Pulmonary artery endothelial cell (primary cell): ENCODE measurements around the gene NCK1. TPM values are rescaled to one million over a fixed set of nuclear protein-coding genes. Genes with fewer than 3 reads are reported as not detected.
"Not testable (repeated sequence)": the region's sequence is repeated elsewhere in the genome, so short reads cannot be mapped to it uniquely, and the experiment has no call there.

ENCODE experiments used
- DNase-seq: peaks from one replicate; pipeline ENCODE4 v3.0.0-alpha.2; 2011; ENCODE audit warnings: low read depth, low spot score
- total RNA-seq: library from RNA; depleted of rRNA; stranded (reverse); fragments of >200 nt; gene quantifications from 2 replicates; pipeline ENCODE4 v1.2.3, GENCODE V29; 2014

Gene NCK1
- total RNA-seq, 1 donor from 2014 or later = 57.3 TPM

- no peak for DNase-seq
These were observed 85.0 kb downstream of the NCK1 start for GRCh38 chr3:136946978-136947377.

- no peak for DNase-seq
These were observed 85.5 kb downstream of the NCK1 start for GRCh38 chr3:136947477-136947876.

DNA sequence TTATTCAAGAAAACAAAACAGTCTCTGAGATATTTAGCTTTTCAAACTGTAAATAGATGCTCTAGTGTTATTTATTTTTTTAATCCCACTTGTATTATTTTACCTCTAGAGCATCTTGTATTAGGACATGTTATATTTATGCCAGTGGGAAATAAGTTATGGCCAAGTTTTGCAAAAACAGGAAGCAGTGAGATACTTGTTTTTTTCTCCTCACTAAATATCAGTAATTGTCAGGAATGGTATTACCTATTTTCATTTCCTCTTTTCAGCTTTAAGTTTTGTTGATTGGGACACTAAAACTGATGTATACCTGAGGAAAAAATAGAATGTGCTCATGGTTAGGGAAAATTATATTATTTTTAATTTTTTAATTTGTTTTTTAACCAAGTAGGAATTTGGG, 87.1 kb downstream of the NCK1 start:
- DNase-seq = no peak

DNA sequence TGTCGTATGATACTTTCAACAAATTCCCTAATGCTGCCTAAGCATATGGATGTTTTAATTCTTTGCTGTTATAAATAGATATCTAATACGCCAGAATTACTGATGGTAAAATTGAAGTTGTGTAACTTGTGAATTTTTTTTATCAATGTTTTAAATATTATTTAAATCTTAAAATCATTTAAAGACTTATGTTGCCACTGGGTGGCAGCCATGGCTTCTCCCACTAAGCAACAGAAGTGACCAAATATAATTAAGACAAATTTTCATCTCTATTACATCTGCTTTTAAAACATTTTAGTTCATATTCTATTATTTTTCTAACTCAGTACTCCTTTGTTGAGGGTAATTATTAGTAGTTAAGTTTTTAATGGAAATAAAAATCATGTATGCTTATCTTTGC, 87.7 kb downstream of the NCK1 start:
- DNase-seq = no peak

GRCh38 chr3:136950623-136951022, 88.6 kb downstream of the NCK1 start:
- no peak for DNase-seq

- DNase-seq = no peak
These were observed 90.3 kb downstream of the NCK1 start for GRCh38 chr3:136952292-136952691.

DNA sequence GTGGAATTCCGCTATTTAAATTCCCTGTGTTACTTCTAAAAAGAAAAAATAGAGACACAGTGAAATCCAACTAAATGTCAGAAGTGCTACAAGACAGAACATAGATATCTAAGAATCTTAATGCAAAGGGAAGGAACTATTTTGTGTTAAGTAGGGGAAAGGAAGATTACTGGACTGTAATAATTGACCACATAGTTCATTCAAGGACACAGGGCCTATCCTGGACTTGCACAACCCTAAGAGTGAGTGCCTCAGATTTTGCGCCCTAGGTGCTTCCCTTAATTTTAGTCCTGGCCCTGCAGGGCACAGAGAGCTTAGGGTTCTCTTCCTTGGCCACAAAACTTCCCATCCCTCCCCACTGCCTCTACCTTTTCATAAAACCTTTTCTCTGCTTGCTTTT, 92.2 kb downstream of the NCK1 start:
- no peak for DNase-seq

DNA sequence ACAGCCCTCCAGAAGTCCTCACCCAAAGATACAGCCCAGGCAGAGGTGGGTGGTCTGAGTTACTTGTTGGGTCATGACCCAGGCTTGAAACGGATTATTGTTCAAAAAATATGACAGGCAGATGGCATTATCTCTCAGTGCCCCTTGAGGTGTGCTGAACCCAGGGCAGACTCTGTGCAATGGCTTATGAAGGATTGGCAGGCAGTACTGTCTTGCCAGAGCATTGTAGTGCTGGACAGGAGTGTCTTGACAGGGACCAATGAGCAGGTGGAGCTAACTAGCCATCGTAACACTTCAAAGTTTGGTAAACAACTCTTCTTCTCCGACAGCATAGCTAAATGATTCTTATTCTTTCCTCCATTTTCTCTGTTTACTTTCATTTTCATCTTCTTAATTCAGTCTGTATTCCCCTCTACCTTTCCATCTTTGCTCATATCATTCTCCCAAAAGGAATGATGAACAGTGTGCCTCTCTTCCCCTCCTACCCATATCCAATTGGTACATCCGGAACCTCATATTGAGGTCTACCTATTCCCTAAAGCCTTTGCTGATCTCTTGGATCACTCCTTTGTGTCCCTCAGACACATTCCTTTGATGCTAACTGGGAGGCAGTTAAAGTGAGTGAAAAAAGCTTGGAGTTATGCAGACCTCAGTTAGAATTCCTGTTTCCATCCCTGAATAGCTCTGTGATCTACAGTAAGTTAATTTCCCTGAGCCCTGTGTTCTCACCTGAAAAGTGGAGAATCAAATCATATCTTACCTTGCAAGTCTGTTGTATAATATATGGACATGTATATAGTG, 93.2 kb downstream of the NCK1 start:
- no peak for DNase-seq

DNA sequence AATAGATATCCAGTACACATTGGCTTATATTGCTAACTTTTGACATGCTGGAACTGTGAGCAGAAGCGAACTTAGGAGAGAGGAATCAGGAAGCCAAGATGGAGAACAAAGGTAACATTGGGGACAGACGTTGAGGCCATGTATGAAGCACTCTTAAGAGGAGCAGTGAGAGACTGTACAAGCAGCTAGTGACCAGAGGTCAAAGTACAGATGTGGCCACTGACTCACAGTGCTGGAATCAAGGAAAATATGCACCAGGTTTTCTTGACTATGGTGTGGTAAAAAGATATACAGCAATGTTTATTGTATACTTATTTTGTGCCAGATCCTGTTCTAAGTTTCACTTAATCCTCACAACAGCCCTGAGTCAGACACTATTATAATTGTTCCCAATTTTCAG, 93.8 kb downstream of the NCK1 start:
- DNase-seq = no peak

- no peak for DNase-seq
These were observed 95.0 kb downstream of the NCK1 start for GRCh38 chr3:136956971-136957370.

- DNase-seq = no peak
These were observed 95.8 kb downstream of the NCK1 start, which contains the start of gene IL20RB for GRCh38 chr3:136957751-136958288. TSS of gene IL20RB (plus strand) at chr3:136957983. CDS start at chr3:136958114, 131 bp downstream.

DNA sequence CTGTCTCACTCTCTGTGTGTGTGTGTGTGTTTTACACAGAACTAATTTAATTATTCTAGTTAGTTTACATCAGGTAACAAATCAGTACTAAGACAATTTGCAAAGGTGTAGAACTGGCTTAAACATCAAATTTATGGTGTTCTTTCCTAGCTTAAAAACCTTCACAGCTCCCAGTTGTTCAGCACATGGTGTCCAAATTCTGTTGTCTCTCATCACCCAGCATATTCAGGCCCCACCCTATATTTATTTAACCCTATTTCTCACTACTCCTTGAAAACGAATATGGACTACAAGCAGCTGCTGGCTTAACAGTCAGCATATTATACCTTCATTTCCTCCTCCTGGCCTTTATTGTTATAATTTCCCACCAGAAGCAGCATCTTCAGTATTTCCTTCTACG, 96.9 kb downstream of the NCK1 start:
- DNase-seq = no peak

- no peak for DNase-seq
These were observed 97.6 kb downstream of the NCK1 start for GRCh38 chr3:136959599-136959998.

- no peak for DNase-seq
These were observed 99.1 kb downstream of the NCK1 start for GRCh38 chr3:136960838-136961836.

DNA sequence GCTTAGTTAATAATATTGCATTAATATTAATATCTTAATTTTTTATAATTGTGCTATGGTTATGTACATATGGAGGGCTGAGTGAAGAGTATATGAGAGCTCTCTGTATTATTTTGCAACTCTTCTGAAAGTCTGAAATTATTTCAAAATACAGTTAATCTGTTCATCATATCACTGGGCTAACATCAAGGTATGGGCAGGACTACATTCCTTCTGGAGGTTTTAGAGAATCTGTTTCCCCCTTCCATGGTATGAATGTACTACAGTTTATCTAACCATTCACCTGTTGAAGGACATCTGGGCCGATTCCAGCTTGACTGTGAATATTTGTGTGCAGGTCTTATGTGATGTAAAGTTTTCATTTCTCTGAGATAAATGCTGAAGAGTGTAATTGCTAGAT, 100.9 kb downstream of the NCK1 start:
- no peak for DNase-seq

- not testable (repeated sequence) for DNase-seq
These were observed 107.5 kb downstream of the NCK1 start for GRCh38 chr3:136969539-136969938.

GRCh38 chr3:136973352-136973751, 111.3 kb downstream of the NCK1 start:
- DNase-seq = no peak

GRCh38 chr3:136974670-136975069, 112.7 kb downstream of the NCK1 start:
- DNase-seq = no peak

- no peak for DNase-seq
These were observed 117.2 kb downstream of the NCK1 start for GRCh38 chr3:136979204-136979603.

DNA sequence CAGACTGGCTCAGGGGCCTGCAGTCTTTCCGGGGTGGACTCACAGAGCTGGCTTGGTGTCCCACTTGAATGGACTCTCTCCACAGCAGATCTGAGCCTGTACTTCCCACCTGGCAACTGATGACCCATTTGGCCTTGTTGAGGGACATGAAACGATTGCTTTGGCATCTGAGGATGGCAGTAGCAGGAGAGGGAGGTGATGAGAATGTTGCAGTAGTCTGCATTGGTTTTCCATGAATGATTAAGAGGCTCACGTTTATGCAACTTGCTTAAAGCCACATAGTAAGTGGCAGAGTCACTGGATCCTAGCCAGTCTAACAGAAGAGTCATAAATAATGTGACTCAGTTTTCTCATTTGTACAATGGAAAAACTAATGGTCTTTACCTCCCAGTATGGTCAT, 117.7 kb downstream of the NCK1 start:
- no peak for DNase-seq

GRCh38 chr3:136982033-136982432, 120.0 kb downstream of the NCK1 start:
- no peak for DNase-seq
